ENCODE measurements around the gene CAMK2B.
"Not testable (repeated sequence)": the region's sequence is repeated elsewhere in the genome, so short reads cannot be mapped to it uniquely, and the experiment has no call there.

Gene CAMK2B

DNA sequence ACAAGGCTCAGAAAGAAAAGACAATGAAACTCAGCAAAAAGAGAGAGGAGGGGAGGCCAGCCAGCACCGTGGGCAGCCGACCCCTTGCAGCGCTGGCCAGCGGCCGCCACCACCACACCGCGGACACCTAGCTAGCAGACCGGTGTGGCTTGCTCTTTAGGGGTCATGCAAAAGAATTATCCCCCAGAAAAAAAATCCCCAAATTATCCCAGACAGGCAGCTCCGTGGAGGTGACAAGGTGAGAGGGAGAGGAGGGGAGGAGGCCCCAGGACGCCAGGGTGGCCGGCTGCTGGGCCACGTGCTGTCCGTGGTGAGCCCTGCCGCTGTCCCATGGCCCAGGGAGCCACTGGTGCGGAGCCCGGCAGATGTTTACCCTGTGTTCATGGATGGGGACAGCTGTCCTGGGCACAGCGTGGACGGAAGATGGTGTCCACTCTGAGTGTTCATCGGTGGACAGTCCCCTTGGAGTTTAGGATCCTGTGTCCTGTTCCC is 108.1 kb downstream of the CAMK2B start:
- no peak for DNase-seq (ENCODE audit: low read depth in 2 of 2)

- DNase-seq (ENCODE audit: low read depth in 2 of 2): no peak
These were observed 108.7 kb downstream of the CAMK2B start for GRCh38 chr7:44216521-44217222.

DNA sequence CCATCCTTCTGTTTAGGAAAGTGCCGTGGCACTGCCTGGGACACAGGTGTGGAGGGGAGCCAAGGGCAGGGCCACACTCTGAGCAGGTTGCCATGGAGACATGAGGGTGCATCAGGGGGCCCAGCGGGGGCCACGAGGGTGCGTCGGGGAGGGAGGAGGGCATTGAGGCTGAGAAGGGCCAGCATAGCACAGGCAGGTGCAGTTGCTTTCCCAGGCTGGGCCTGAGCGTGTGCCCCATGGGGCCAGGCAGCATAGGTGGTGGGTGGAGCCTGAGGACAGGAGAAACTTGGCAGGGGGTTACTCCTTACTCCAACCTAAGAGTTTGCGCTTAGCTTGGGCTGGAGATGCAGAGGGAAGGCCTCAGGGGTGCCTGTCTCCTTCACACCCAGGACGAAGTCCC is 109.4 kb downstream of the CAMK2B start:
- no peak for DNase-seq (ENCODE audit: low read depth in 2 of 2)

- DNase-seq (ENCODE audit: low read depth in 2 of 2): no peak
These were observed 109.9 kb downstream of the CAMK2B start for GRCh38 chr7:44215531-44215930.

GRCh38 chr7:44213877-44214388 is 111.5 kb downstream of the CAMK2B start:
- DNase-seq (ENCODE audit: low read depth in 2 of 2): no peak

- DNase-seq (ENCODE audit: low read depth in 2 of 2): no peak
These were observed 112.1 kb downstream of the CAMK2B start for GRCh38 chr7:44213206-44213876.

DNA sequence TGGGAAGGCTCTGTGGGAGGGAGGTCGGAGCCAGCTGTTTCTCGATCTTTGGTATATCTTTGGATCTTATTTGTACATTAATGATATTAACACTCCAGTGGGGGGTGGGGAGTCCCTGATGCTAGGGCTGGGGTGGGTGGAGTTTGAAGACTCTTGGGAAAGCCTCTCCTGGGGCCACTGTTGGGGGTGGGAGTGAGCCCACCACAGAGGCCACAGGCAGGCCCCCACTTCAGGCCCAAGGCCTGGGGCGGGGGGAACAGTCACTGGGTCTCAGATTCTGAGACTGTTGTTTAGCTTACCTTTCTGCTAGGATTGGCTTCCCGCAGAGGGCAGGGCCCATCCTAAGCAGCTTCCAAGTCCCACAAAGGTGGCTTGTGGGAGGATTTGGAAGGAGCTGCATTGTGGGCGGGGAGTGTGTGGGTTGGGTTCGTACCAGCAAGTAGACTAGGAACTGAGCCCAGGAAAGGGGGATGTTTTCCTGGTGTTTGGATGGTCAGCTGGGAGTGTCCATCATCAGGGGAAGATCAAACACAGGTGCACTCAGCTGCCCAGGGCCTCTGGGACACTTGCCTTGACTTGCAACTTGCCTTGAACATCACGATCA is 112.7 kb downstream of the CAMK2B start:
- DNase-seq (ENCODE audit: low read depth in 2 of 2): no peak

DNA sequence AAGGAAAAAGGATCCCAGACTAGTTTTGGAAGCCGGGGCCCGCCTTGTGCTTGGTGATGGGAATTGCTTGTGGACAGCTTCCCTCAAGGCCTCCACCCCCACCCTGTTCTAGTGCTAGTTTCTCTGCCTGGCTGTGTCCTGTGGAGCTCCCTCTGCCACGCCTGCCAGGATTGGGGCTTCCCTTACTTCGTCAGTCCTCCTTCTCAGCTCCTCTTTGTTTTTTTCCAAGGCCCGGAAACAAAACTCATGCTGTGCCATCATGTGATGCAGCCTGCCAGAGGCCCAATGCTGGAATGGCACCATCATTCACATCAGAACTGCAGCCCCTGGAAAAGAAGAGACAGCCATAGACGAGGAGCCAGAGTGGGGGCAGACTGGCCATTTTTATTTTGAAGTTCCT is 113.4 kb downstream of the CAMK2B start:
- no peak for DNase-seq (ENCODE audit: low read depth in 2 of 2)

DNA sequence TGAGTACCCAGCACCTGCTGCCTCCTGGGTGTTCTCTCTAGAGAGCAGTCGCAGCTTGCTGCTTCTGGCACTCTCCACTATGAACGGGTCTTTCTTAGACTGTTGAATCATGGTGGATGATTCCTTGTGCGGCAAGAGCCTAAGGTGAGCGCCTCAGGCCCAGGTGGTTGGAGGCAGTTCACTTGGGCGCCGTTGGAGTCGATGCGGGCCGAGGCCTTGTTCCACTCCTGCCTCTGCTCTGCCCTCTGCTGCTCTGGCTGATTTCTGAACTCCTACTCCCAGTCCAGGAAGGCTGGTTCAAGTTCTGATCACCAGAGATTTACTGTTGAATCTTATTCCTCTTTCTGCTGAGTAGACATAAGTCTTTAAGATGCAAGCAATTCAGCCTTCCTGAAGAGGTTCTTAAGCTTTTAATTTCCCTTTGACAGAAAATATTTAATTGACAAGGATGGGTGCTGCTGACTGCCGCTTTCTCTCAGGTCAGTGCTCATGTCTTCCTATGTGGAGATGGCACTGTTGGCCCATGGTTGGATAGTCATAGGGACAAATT is 114.2 kb downstream of the CAMK2B start:
- DNase-seq (ENCODE audit: low read depth in 2 of 2): no peak

DNA sequence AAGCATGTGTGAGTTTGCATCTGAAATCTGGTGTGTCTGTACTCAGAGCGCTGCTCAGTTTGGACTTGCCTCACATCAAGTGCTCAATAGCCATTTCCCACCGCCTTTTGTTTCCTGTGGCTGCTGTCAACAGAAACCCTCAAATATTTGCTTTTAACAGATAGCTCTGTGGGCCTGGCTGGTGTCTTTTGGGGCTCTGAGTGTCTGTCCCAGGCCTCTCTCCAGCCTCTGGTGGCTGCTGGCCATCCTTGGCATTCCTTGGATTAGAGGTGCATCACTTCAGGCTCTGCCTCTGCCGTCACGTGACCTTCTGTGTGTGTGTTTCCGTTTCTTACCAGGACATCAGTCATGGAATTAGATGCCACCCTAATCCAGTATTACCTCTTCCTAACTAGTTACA is 115.3 kb downstream of the CAMK2B start:
- no peak for DNase-seq (ENCODE audit: low read depth in 2 of 2)

GRCh38 chr7:44208085-44208484 is 117.3 kb downstream of the CAMK2B start:
- no peak for DNase-seq (ENCODE audit: low read depth in 2 of 2)

DNA sequence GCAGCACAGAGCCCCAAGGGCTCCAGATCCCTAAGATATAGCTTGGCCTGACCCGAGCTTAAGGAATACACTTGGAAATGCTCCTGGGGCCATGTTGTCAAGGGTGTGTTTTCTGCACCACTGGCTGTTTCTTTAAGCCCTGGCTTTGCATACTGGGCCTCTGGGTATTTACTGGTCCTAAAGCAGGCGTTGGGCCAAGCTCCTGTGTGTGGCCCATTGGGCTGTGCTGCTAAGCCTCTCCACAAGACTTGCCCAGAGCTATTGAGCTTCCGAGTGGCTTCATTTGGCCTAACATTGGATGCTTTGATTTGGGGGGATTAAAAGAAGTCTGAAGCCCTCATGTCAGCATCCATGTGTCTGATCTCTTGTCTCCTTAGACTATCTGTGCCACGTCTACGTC is 119.4 kb downstream of the CAMK2B start:
- no peak for DNase-seq (ENCODE audit: low read depth in 2 of 2)

DNA sequence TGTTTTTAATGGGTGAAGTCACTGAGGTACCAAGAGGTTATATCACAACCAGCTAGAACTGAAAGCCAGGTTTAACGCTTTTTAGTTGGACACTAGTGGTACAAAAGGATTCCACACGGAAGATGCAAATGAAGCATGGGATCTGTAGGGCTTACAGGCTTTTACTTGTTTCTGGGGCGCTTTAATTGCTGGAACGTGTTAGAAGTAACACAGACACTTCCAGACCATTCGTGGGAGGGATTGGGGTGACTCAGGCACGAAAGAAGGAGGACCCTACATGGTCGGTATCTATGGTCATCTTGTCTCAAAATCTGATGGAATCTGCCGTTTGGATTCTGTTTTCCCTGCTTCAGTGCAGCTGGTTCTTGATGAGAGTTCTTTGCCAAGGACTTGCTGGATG is 123.6 kb downstream of the CAMK2B start:
- DNase-seq (ENCODE audit: low read depth in 2 of 2): no peak

DNA sequence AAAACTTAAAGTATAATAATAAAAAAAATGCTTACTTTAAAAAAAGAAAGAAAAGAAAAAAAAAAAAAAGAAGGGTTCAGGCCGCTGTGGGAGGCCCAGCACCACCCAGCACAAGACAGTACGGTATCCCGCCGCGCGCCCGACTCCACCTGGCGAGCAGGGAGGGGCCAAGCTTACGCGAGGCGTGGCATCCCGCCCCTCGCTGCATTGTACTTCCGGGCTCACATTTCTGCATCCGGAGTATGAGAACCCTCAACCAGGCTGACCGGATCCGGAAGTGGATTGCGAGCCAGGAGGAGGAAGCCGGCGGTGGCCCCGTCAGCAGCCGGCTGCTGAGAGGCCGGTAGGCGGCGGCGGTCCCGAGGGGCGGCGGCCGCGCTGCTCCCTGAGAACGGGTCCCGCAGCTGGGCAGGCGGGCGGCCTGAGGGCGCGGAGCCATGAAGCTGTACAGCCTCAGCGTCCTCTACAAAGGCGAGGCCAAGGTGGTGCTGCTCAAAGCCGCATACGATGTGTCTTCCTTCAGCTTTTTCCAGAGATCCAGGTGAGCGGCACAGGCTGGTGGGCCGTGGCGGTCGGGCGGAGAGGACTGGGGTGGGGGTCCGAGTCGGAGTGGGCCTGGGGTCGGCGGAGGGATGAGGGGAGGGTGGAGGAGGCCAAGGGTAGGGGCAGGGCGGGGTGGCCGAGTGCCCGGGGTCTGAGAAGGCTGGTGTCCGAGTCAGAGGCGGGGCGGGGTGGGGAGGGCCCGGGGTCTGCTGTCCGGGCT is 124.5 kb downstream of the CAMK2B start, which contains the start of gene YKT6:
YKT6 (plus strand) TSS at position 280 of the 763 bp plus-strand sequence; CDS start at position 438, 158 bp downstream.
- DNase-seq (ENCODE audit: low read depth in 2 of 2): peak; percentile 84 to 86

DNA sequence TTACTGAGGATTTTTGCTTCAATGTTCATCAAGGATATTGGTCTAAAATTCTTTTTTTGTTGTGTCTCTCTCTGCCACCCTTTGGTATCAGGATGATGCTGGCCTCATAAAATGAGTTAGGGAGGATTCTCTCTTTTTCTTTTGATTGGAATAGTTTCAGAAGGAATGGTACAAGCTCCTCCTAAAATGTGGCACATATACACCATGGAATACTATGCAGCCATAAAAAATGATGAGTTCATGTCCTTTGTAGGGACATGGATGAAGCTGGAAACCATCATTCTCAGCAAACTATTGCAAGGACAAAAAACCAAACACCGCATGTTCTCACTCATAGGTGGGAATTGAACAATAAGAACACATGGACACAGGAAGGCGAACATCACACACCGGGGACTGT is 125.2 kb downstream of the CAMK2B start:
- DNase-seq (ENCODE audit: low read depth in 2 of 2): not testable (repeated sequence)

DNA sequence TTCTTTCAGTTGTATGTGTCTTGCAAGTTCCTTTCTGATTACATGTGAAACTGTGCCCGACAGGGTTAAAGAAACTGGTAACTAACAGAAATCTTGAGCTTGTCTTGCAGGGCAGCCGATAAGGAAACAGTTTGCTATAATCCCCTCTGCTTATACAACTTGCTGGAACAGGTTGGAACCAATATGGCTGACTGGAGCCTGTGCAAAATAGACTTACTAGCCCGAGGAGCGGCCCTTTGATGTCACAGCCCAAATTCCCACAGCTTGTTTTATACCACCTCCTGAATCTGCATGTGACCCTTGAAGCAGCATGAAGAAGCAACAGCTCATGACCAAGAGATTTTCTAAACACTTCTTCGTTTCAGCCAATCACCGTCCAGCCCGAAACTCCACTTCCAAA is 127.9 kb downstream of the CAMK2B start:
- no peak for DNase-seq (ENCODE audit: low read depth in 2 of 2)

GRCh38 chr7:44196450-44196872 is 128.9 kb downstream of the CAMK2B start:
- DNase-seq (ENCODE audit: low read depth in 2 of 2): no peak

DNA sequence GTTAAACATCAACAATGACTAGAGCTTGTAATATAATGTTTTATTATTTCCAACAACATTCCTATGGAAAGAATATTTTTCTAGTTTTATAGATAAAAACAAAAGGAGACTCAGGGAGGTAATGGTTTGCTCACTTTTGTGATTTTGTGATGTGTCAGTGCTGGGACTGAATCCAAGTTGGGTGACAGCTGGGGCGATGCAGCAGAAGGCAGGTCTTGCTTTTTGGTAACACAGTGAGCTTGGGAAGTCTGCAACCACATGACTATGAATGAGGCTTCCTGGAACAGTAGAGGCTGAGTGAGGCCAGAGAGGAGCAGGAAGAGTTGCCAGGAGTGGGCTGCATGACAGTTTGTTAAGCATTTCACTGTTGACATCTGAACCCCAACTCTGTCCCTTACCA is 129.5 kb downstream of the CAMK2B start:
- DNase-seq (ENCODE audit: low read depth in 2 of 2): no peak

DNA sequence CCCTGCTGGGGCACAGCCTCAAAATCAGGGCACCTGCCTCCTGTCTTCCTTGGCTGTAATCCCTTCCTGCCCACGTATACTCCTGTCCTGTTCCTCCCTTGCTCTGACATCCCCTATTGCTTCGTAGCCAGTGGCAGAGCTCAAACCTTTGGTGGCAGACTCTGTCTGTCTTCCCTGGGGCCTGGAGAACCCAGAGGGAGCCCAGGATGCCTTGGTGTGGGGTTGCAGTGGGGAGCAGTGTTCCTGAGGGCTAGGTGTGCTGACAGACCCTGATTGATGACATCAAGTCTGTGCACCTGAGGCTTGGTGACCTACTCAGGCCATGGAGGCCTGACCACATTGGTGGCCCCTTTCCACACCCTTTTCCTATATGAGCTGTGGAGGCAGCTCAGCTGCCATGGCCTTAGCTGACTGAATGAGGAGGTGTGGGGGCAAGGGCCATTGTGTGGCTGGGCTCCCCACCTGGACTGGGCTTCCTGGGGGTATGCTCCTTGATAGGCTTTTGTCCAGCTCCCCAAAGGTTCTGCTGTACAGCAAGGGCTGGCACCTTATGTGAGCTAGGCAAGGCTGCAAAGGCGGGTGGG is 130.7 kb downstream of the CAMK2B start:
- DNase-seq (ENCODE audit: low read depth in 2 of 2): no peak

GRCh38 chr7:44194069-44194468 is 131.3 kb downstream of the CAMK2B start:
- DNase-seq (ENCODE audit: low read depth in 2 of 2): no peak

Data from stimulated activated CD8-positive, alpha-beta memory T cell treated with anti-CD3 and anti-CD28 coated beads, Interleukin-7, amount 100 ng/mL, for 1 hour (primary cell).